Activated CD4-positive, alpha-beta T cell treated with anti-CD3 and anti-CD28 coated beads, Interleukin-2, amount 10 ng/mL, durations not matched to agents 24 days and 14 days (primary cell): ENCODE results near the gene RBM24. TPM values are rescaled to one million over a fixed set of nuclear protein-coding genes. Genes with fewer than 3 reads are reported as not detected.

Experiments used
- DNase-seq: peaks from one replicate; pipeline ENCODE4 v3.0.0; 2022
- H3K27ac Mint-ChIP-seq: one replicate; pipeline ENCODE4 v1.8.0; 2022; ENCODE audit warnings: mild to moderate bottlenecking, mixed read lengths
- H3K27me3 Mint-ChIP-seq: one replicate; pipeline ENCODE4 v1.8.0; 2022; ENCODE audit warnings: mixed read lengths
- H3K36me3 Mint-ChIP-seq: one replicate; pipeline ENCODE4 v1.8.0; 2022; ENCODE audit warnings: low read depth, mild to moderate bottlenecking, mixed read lengths
- H3K4me1 Mint-ChIP-seq: one replicate; pipeline ENCODE4 v1.8.0; 2021; ENCODE audit warnings: mixed read lengths
- H3K4me3 Mint-ChIP-seq: one replicate; pipeline ENCODE4 v1.8.0; 2022; ENCODE audit warnings: mild to moderate bottlenecking, moderate library complexity, mixed read lengths
- H3K9me3 Mint-ChIP-seq: one replicate; pipeline ENCODE4 v1.8.0; 2021; ENCODE audit warnings: mixed read lengths
- intact Hi-C: fragments of 100-400 bp; cut with micrococcal nuclease; formaldehyde crosslinking; loops from one replicate; pipeline ENCODE4 v1.15.1; 2023
- total RNA-seq: library from RNA; stranded (reverse); gene quantifications from 2 replicates; pipeline ENCODE4 v1.2.3, GENCODE V29; 2022

The RBM24 gene
- total RNA-seq, 1 donor from 2014 or later, result not detected

GRCh38 chr6:17341117-17341805 lies 60.1 kb downstream of the RBM24 start:
- intact Hi-C loops, result no loop called here
- no peak for DNase-seq
- no peak overlapping the region for H3K27ac Mint-ChIP-seq
- no peaks in the 10 kb centered on the region for H3K27me3 Mint-ChIP-seq
- no peaks in the 10 kb centered on the region for H3K9me3 Mint-ChIP-seq
- H3K36me3 Mint-ChIP-seq, result no peaks in the 10 kb centered on the region
- H3K4me1 Mint-ChIP-seq, result no peaks in the 10 kb centered on the region
- no peak overlapping the region for H3K4me3 Mint-ChIP-seq

- H3K4me3 Mint-ChIP-seq, result no peak overlapping the region
- no peaks in the 10 kb centered on the region for H3K27me3 Mint-ChIP-seq
These were observed 60.7 kb downstream of the RBM24 start for GRCh38 chr6:17341891-17342290.

GRCh38 chr6:17343215-17343614 lies 62.1 kb downstream of the RBM24 start:
- intact Hi-C loops, result no loop called here
- Mint-ChIP-seq H3K4me3 (no peak overlapping the region), H3K27ac (no peak overlapping the region), H3K4me1 (no peaks in the 10 kb centered on the region), H3K9me3 (no peaks in the 10 kb centered on the region), H3K27me3 (no peaks in the 10 kb centered on the region), H3K36me3 (no peaks in the 10 kb centered on the region)
- no peak for DNase-seq

More at GRCh38 chr6:17341891-17342290, 60.7 kb downstream of the RBM24 start:
- no peak for DNase-seq
- no peaks in the 10 kb centered on the region for H3K36me3 Mint-ChIP-seq
- no peak overlapping the region for H3K27ac Mint-ChIP-seq
- no peaks in the 10 kb centered on the region for H3K4me1 Mint-ChIP-seq
- H3K9me3 Mint-ChIP-seq, result no peaks in the 10 kb centered on the region
- intact Hi-C loops, result no loop called here

Other genes starting within 250 kb of the RBM24 start
- gene STMND1, start 179.3 kb upstream of the RBM24 start, total RNA-seq, result not detected in 2 replicates
- not detected in 2 replicates for gene CAP2, start 112.2 kb downstream of the RBM24 start, total RNA-seq